Liver (tissue), 9 donors: ENCODE measurements around the gene TGM6. TPM values are rescaled to one million over a fixed set of nuclear protein-coding genes. Genes with fewer than 3 reads are reported as not detected.

Experiments used
- DNase-seq: peaks from one replicate; pipeline ENCODE4 v3.0.0-alpha.2; 2017; ENCODE audit warnings: low spot score
- H3K27ac ChIP-seq, 2 donors: one replicate each; pipeline ENCODE4 v1.7.0; 2013; ENCODE audit warnings: inconsistent platforms in 2 of 2, low read length in 2 of 2, control low read depth in 1 of 2, low read depth in 1 of 2, mild to moderate bottlenecking in 1 of 2
- H3K27me3 ChIP-seq, 4 donors: one replicate each; pipeline versions ENCODE4 v1.6.1 to v1.7.0; 2013; ENCODE audit warnings: low read length in 3 of 4, inconsistent platforms in 1 of 4, mild to moderate bottlenecking in 1 of 4, moderate library complexity in 1 of 4; ENCODE audit not compliant: control insufficient read depth in 4 of 4, insufficient read depth in 4 of 4
- H3K36me3 ChIP-seq, 4 donors: one replicate each; pipeline versions ENCODE4 v1.6.1 to v1.7.0; 2013; ENCODE audit warnings: low read length in 3 of 4, mild to moderate bottlenecking in 3 of 4, low read depth in 1 of 4, moderate library complexity in 1 of 4; ENCODE audit not compliant: control insufficient read depth in 4 of 4, insufficient read depth in 3 of 4
- H3K4me1 ChIP-seq, 4 donors: one replicate each; pipeline versions ENCODE4 v1.6.1 to v1.7.0; 2013; ENCODE audit warnings: low read length in 3 of 4, mild to moderate bottlenecking in 3 of 4, moderate library complexity in 1 of 4; ENCODE audit not compliant: control insufficient read depth in 4 of 4, insufficient read depth in 4 of 4
- H3K4me3 ChIP-seq, 3 donors: one replicate each; pipeline versions ENCODE4 v1.6.1 to v1.7.0; 2013; ENCODE audit warnings: low read length in 3 of 3, control low read depth in 1 of 3, low read depth in 1 of 3, mild to moderate bottlenecking in 1 of 3
- H3K9ac ChIP-seq, 2 donors: one replicate each; pipeline ENCODE4 v1.7.0; 2013; ENCODE audit warnings: low read length in 2 of 2, mild to moderate bottlenecking in 2 of 2, moderate library complexity in 2 of 2, control low read depth in 1 of 2, low read depth in 1 of 2
- H3K9me3 ChIP-seq, 4 donors: one replicate each; pipeline versions ENCODE4 v1.6.1 to v1.7.0; 2013; ENCODE audit warnings: low read length in 3 of 4; ENCODE audit not compliant: control insufficient read depth in 4 of 4
- ATF3 ChIP-seq: IDR thresholded peaks from 2 replicates; pipeline ENCODE4 v1.6.1; 2016; ENCODE audit warnings: antibody characterized with exemption
- EGR1 ChIP-seq, 2 donors: IDR thresholded peaks; 2 replicates each; pipeline ENCODE4 v1.6.1; 2016 to 2018; ENCODE audit warnings: antibody characterized with exemption in 2 of 2, low read depth in 2 of 2
- FOXA1 ChIP-seq: IDR thresholded peaks from 2 replicates; pipeline ENCODE4 v1.6.1; 2016; ENCODE audit warnings: antibody characterized with exemption
- FOXA2 ChIP-seq: IDR thresholded peaks from 2 replicates; pipeline ENCODE4 v1.6.1; 2016; ENCODE audit warnings: antibody characterized with exemption
- GABPA ChIP-seq, 2 donors: IDR thresholded peaks in 1 of 2; conservative IDR thresholded peaks in 1 of 2; 2 replicates each; pipeline ENCODE4 v1.6.1; 2016; ENCODE audit warnings: antibody characterized with exemption in 2 of 2, mild to moderate bottlenecking in 1 of 2, moderate library complexity in 1 of 2
- HNF4A ChIP-seq, 2 donors: conservative IDR thresholded peaks; 2 replicates each; pipeline ENCODE4 v1.6.1; 2016; ENCODE audit warnings: antibody characterized with exemption in 2 of 2, mild to moderate bottlenecking in 2 of 2
- HNF4G ChIP-seq: IDR thresholded peaks from 2 replicates; pipeline ENCODE4 v1.6.1; 2016; ENCODE audit warnings: antibody characterized with exemption
- JUND ChIP-seq, 2 donors: IDR thresholded peaks; 2 replicates each; pipeline ENCODE4 v1.6.1; 2016; ENCODE audit warnings: antibody characterized with exemption in 2 of 2
- NR2F2 ChIP-seq: IDR thresholded peaks from 2 replicates; pipeline ENCODE4 v1.6.1; 2016; ENCODE audit warnings: antibody characterized with exemption
- RAD21 ChIP-seq, 2 donors: IDR thresholded peaks; 2 replicates each; pipeline ENCODE4 v1.6.1; 2016; ENCODE audit warnings: antibody characterized with exemption in 2 of 2, mild to moderate bottlenecking in 2 of 2
- RXRA ChIP-seq, 2 donors: IDR thresholded peaks; 2 replicates each; pipeline ENCODE4 v1.6.1; 2017 to 2018; ENCODE audit warnings: antibody characterized with exemption in 2 of 2, mild to moderate bottlenecking in 1 of 2
- SP1 ChIP-seq: IDR thresholded peaks from 2 replicates; pipeline ENCODE4 v1.6.1; 2018; ENCODE audit warnings: antibody characterized with exemption, mild to moderate bottlenecking
- TAF1 ChIP-seq: conservative IDR thresholded peaks from 2 replicates; pipeline ENCODE4 v1.6.1; 2016; ENCODE audit warnings: antibody characterized with exemption, mild to moderate bottlenecking
- YY1 ChIP-seq: IDR thresholded peaks from 2 replicates; pipeline ENCODE4 v1.6.1; 2016; ENCODE audit warnings: antibody characterized with exemption, mild to moderate bottlenecking
- ZBTB33 ChIP-seq: IDR thresholded peaks from 2 replicates; pipeline ENCODE4 v1.6.1; 2016; ENCODE audit warnings: antibody characterized with exemption
- WGBS: extraction: QIAGEN DNeasy Blood & Tissue Kit; methylation state at CpG from one replicate; pipeline ENCODE4 v1.1.7; 2013; 5-methylcytosine and 5-hydroxymethylcytosine counted together
- polyA plus RNA-seq, 2 donors: library from polyadenylated mRNA; stranded (reverse) in 1 of 2; unstranded in 1 of 2; fragments of 200-250 nt in 1 of 2; fragments of >200 nt in 1 of 2; fragmentation: Nextera tagmentation in 1 of 2; extraction: Ambion mirVana in 1 of 2; gene quantifications; one replicate each; pipeline versions ENCODE4 v1.2.1 to v1.2.3, GENCODE V29; 2013 to 2015
- total RNA-seq, 2 donors: library from RNA; depleted of rRNA; stranded (reverse); fragments of >200 nt; gene quantifications; one replicate each; pipeline ENCODE4 v1.2.3, GENCODE V29; 2014
- TF ChIP-seq, protein P1 (sequence below): IDR thresholded peaks from 2 replicates; pipeline ENCODE4 v1.6.1; 2016; ENCODE audit warnings: antibody characterized with exemption
- TF ChIP-seq, protein P2 (sequence below): fragments of 150-350 bp; IDR thresholded peaks from 2 replicates; pipeline ENCODE4 v1.5.1; 2017; ENCODE audit warnings: improper control_type of control experiment, low read depth, low read length; ENCODE audit not compliant: missing input control
- TF ChIP-seq, protein P3 (sequence below): IDR thresholded peaks from 2 replicates; pipeline ENCODE4 v1.6.1; 2016; ENCODE audit warnings: antibody characterized with exemption, mild to moderate bottlenecking
- donor health status: healthy.
- donor health status: healthy.
- donor health status: healthy.
- donor health status: healthy.
- donor health status: healthy.

Gene TGM6
- total and polyA plus RNA-seq, 4 donors = not detected

DNA sequence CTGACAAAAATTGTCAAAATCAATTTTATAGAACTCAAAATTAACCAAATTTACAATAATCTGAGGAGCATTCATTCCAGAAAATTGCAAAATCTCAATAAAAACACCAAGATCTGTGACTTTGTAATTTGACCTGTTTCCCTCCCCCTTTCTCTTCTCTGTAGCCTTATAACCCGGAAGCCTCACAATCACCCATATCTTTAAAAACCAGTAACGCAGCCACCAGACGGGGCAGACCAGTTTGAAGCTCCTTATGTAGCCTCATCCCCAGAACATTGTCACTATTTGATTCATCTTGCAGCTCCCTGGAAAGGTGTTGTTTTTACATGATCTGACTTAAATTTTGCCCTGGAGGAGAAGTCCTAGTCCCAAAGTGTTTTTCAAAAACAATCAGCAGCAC lies 27.5 kb upstream of the TGM6 start:
- 63% methylated on average over 3 of the region's 3 CpGs for WGBS
- TF ChIP-seq YY1 (no peak), ZBTB33 (no peak)
- H3K27ac ChIP-seq = no peak overlapping the region
- H3K9me3 ChIP-seq = no peaks in the 10 kb centered on the region
- no peaks in the 10 kb centered on the region for H3K27me3 ChIP-seq
- H3K9ac ChIP-seq = no peak overlapping the region
- H3K36me3 ChIP-seq = no peaks in the 10 kb centered on the region
- no peak for DNase-seq
- peaks cover 0 to 2% (median 0%) of the 10 kb centered on the region in 4 donors for H3K4me1 ChIP-seq
- H3K4me3 ChIP-seq = no peak overlapping the region

GRCh38 chr20:2357114-2357513 lies 23.6 kb upstream of the TGM6 start:
- 44% methylated on average over 2 of the region's 2 CpGs for WGBS
- DNase-seq = no peak
- Histone ChIP-seq H3K36me3 (no peaks in the 10 kb centered on the region), H3K9ac (no peak overlapping the region), H3K27ac (no peak overlapping the region), H3K4me1 (peaks cover 0 to 2% (median 0%) of the 10 kb centered on the region in 4 donors), H3K4me3 (no peak overlapping the region), H3K27me3 (no peaks in the 10 kb centered on the region), H3K9me3 (peaks cover 0 to 3% (median under 1%) of the 10 kb centered on the region in 4 donors)
- no peak for TF ChIP-seq SP1
- TF ChIP-seq, protein P1, sequence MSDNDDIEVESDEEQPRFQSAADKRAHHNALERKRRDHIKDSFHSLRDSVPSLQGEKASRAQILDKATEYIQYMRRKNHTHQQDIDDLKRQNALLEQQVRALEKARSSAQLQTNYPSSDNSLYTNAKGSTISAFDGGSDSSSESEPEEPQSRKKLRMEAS = no peak

DNA sequence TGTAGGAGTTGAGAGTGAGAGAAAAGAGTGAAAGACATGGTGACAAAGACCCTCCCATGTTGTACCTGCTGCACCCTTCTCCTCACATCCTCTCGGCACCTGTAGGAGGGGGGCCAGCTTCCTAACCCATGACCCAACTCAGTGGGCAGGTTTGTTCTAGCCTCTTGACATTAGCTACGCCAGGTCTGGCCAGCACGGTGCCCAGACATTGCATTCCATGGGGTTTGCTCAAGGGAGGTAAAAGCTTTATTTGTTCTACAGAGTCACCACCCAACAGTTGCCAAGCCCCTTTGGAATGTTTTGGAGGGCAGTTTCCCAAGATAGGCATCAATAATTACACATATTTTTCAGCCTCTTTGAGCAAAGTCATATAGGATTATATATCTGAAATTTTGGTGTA lies 22.7 kb upstream of the TGM6 start:
- Histone ChIP-seq H3K4me3 (no peak overlapping the region), H3K27ac (no peak overlapping the region), H3K9me3 (peaks cover 0 to 3% (median under 1%) of the 10 kb centered on the region in 4 donors), H3K27me3 (no peaks in the 10 kb centered on the region), H3K9ac (no peak overlapping the region), H3K36me3 (no peaks in the 10 kb centered on the region), H3K4me1 (no peaks in the 10 kb centered on the region)
- no peak for DNase-seq
- no peak for TF ChIP-seq GABPA (IDR thresholded peaks at IDR 0.05 in 1 of 2, conservative IDR thresholded peaks at IDR 0.05 in 1 of 2)
- TF ChIP-seq FOXA2 = no peak
- no peak for TF ChIP-seq EGR1 (IDR thresholded peaks at IDR 0.05; ENCODE audit: low read depth in 2 of 2)
- TF ChIP-seq FOXA1 = no peak
- no peak for TF ChIP-seq YY1
- no peak for TF ChIP-seq RXRA (IDR thresholded peaks at IDR 0.05)
- no peak for TF ChIP-seq TAF1
- TF ChIP-seq ATF3 = no peak
- no peak for TF ChIP-seq HNF4A (conservative IDR thresholded peaks at IDR 0.05)
- no peak for TF ChIP-seq HNF4G
- TF ChIP-seq, protein P1 = no peak
- TF ChIP-seq ZBTB33 = no peak
- no peak for TF ChIP-seq SP1
- no peak for TF ChIP-seq RAD21 (IDR thresholded peaks at IDR 0.05)
- TF ChIP-seq NR2F2 = no peak
- TF ChIP-seq JUND (IDR thresholded peaks at IDR 0.05) = no peak
- TF ChIP-seq, protein P2, sequence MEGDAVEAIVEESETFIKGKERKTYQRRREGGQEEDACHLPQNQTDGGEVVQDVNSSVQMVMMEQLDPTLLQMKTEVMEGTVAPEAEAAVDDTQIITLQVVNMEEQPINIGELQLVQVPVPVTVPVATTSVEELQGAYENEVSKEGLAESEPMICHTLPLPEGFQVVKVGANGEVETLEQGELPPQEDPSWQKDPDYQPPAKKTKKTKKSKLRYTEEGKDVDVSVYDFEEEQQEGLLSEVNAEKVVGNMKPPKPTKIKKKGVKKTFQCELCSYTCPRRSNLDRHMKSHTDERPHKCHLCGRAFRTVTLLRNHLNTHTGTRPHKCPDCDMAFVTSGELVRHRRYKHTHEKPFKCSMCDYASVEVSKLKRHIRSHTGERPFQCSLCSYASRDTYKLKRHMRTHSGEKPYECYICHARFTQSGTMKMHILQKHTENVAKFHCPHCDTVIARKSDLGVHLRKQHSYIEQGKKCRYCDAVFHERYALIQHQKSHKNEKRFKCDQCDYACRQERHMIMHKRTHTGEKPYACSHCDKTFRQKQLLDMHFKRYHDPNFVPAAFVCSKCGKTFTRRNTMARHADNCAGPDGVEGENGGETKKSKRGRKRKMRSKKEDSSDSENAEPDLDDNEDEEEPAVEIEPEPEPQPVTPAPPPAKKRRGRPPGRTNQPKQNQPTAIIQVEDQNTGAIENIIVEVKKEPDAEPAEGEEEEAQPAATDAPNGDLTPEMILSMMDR = no peak
- TF ChIP-seq, protein P3, sequence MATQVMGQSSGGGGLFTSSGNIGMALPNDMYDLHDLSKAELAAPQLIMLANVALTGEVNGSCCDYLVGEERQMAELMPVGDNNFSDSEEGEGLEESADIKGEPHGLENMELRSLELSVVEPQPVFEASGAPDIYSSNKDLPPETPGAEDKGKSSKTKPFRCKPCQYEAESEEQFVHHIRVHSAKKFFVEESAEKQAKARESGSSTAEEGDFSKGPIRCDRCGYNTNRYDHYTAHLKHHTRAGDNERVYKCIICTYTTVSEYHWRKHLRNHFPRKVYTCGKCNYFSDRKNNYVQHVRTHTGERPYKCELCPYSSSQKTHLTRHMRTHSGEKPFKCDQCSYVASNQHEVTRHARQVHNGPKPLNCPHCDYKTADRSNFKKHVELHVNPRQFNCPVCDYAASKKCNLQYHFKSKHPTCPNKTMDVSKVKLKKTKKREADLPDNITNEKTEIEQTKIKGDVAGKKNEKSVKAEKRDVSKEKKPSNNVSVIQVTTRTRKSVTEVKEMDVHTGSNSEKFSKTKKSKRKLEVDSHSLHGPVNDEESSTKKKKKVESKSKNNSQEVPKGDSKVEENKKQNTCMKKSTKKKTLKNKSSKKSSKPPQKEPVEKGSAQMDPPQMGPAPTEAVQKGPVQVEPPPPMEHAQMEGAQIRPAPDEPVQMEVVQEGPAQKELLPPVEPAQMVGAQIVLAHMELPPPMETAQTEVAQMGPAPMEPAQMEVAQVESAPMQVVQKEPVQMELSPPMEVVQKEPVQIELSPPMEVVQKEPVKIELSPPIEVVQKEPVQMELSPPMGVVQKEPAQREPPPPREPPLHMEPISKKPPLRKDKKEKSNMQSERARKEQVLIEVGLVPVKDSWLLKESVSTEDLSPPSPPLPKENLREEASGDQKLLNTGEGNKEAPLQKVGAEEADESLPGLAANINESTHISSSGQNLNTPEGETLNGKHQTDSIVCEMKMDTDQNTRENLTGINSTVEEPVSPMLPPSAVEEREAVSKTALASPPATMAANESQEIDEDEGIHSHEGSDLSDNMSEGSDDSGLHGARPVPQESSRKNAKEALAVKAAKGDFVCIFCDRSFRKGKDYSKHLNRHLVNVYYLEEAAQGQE = no peak
- WGBS = 90% methylated on average over 3 of the region's 3 CpGs
